Ectodermal cell (in vitro differentiated cells): ENCODE data around the gene CYFIP1.

ENCODE experiments used
- H3K27ac ChIP-seq: 2 replicates; pipeline ENCODE4 v1.7.0; 2013; ENCODE audit warnings: mild to moderate bottlenecking, low read depth, low read length; ENCODE audit not compliant: insufficient read depth, poor library complexity, severe bottlenecking
- H3K27me3 ChIP-seq: 2 replicates; pipeline ENCODE4 v1.7.0; 2013; ENCODE audit warnings: mild to moderate bottlenecking, low read length; ENCODE audit not compliant: insufficient read depth, control insufficient read depth, poor library complexity, severe bottlenecking
- H3K36me3 ChIP-seq: one replicate; pipeline ENCODE4 v1.7.0; 2013; ENCODE audit warnings: low read length; ENCODE audit not compliant: control insufficient read depth, insufficient read depth
- H3K4me1 ChIP-seq: one replicate; pipeline ENCODE4 v1.7.0; 2013; ENCODE audit warnings: low read length; ENCODE audit not compliant: control insufficient read depth, insufficient read depth
- H3K4me3 ChIP-seq: 2 replicates; pipeline ENCODE4 v1.7.0; 2013; ENCODE audit warnings: low read depth, low read length, control low read depth; ENCODE audit not compliant: insufficient read depth
- H3K9me3 ChIP-seq: 2 replicates; pipeline ENCODE4 v1.7.0; 2013; ENCODE audit warnings: mild to moderate bottlenecking, low read length, moderate library complexity; ENCODE audit not compliant: control insufficient read depth
- WGBS, 2 experiments: methylation state at CpG; one replicate each; pipeline ENCODE4 v1.1.7; 2013; ENCODE audit warnings: missing lambda C conversion rate in 2 of 2; 5-methylcytosine and 5-hydroxymethylcytosine counted together

The CYFIP1 gene

GRCh38 chr15:22831473-22831872 is 148.7 kb downstream of the CYFIP1 start:
- no peaks in the 10 kb centered on the region for H3K27me3 ChIP-seq
- WGBS, 2 experiments = no CpG with 5 or more reads among the region's 1 CpG
- no peaks in the 10 kb centered on the region for H3K9me3 ChIP-seq
- H3K4me3 ChIP-seq = no peak overlapping the region
- no peaks in the 10 kb centered on the region for H3K36me3 ChIP-seq
- no peak overlapping the region for H3K27ac ChIP-seq
- H3K4me1 ChIP-seq = no peaks in the 10 kb centered on the region

- Histone ChIP-seq H3K4me1 (no peaks in the 10 kb centered on the region), H3K4me3 (no peak overlapping the region), H3K27ac (no peak overlapping the region), H3K9me3 (no peaks in the 10 kb centered on the region), H3K27me3 (no peaks in the 10 kb centered on the region), H3K36me3 (no peaks in the 10 kb centered on the region)
- 0 to 13% methylated on average over 1 of the region's 1 CpG for WGBS, 2 experiments
Observed at GRCh38 chr15:22827125-22827524, 153.0 kb downstream of the CYFIP1 start.

GRCh38 chr15:22823495-22824128 is 156.6 kb downstream of the CYFIP1 start:
- 95% methylated on average over 29 of the region's 29 CpGs for WGBS, 2 experiments
- Histone ChIP-seq H3K9me3 (no peaks in the 10 kb centered on the region), H3K4me1 (no peaks in the 10 kb centered on the region), H3K36me3 (no peaks in the 10 kb centered on the region), H3K27me3 (no peaks in the 10 kb centered on the region), H3K4me3 (no peak overlapping the region), H3K27ac (no peak overlapping the region)

- WGBS, 2 experiments = 82 to 91% methylated on average over 2 of the region's 2 CpGs
Observed at GRCh38 chr15:22819651-22820050, 160.5 kb downstream of the CYFIP1 start.

More at GRCh38 chr15:22819651-22820050, 160.5 kb downstream of the CYFIP1 start:
- Histone ChIP-seq H3K4me1 (no peaks in the 10 kb centered on the region), H3K36me3 (no peaks in the 10 kb centered on the region), H3K27ac (no peak overlapping the region), H3K4me3 (no peak overlapping the region), H3K27me3 (no peaks in the 10 kb centered on the region), H3K9me3 (no peaks in the 10 kb centered on the region)
